CD1c-positive myeloid dendritic cell (primary cell): Measurements from ENCODE around the gene HEXA.

Experiments
- DNase-seq: peaks from one replicate; pipeline ENCODE4 v3.0.0-alpha.2; 2016; ENCODE audit errors: extremely low spot score

HEXA gene

GRCh38 chr15:72319985-72320671 lies 55.7 kb downstream of the HEXA start, which contains the start of gene CELF6:
Gene CELF6, minus strand, starts transcription at chr15:72320157. Its CDS starts 283 bp downstream, at chr15:72319874.
- peak; percentile 94 for DNase-seq

- DNase-seq, result peak; percentile 71
These were observed 56.3 kb downstream of the HEXA start for GRCh38 chr15:72319360-72319984.

GRCh38 chr15:72318408-72318942 lies 57.3 kb downstream of the HEXA start:
- DNase-seq, result no peak

GRCh38 chr15:72315706-72316370 lies 60.0 kb downstream of the HEXA start:
- peak; percentile 16 for DNase-seq

GRCh38 chr15:72313881-72314280 lies 61.9 kb downstream of the HEXA start:
- no peak for DNase-seq

GRCh38 chr15:72313448-72313840 lies 62.4 kb downstream of the HEXA start:
- no peak for DNase-seq

GRCh38 chr15:72312605-72313447 lies 63.0 kb downstream of the HEXA start:
- peak; percentile 77 for DNase-seq

- no peak for DNase-seq
These were observed 68.8 kb downstream of the HEXA start for GRCh38 chr15:72307026-72307425.

- peak; percentile 61 for DNase-seq
These were observed 69.5 kb downstream of the HEXA start for GRCh38 chr15:72306211-72306785.

- DNase-seq, result no peak
These were observed 71.2 kb downstream of the HEXA start for GRCh38 chr15:72304596-72304995.

GRCh38 chr15:72302955-72303354 lies 72.9 kb downstream of the HEXA start:
- no peak for DNase-seq
